ENCODE data around the gene GNA12. TPM values are rescaled to one million over a fixed set of nuclear protein-coding genes. Genes with fewer than 3 reads are reported as not detected.

GNA12 gene
- total RNA-seq, 2 experiments from 2014 or later, result 23.6 to 23.7 TPM

GRCh38 chr7:2851497-2851896 lies 7.4 kb upstream of the GNA12 start:
- no peak overlapping the region for H3K4me3 Mint-ChIP-seq
- H3K27me3 Mint-ChIP-seq, result no peaks in the 10 kb centered on the region
- peak overlapping the region; percentile 66 for H3K27ac Mint-ChIP-seq
- intact Hi-C loops (cut with micrococcal nuclease), result loop anchor here (2.0 kb wide), 1 partner anchor 131 kb away; no protein-coding TSS in a partner anchor
- POLR2A ChIA-PET, result interaction anchor here (1.0 kb wide), 1 partner anchor 12 kb away, joined by 3 read pairs; no protein-coding TSS in a partner anchor
- no peaks in the 10 kb centered on the region for H3K36me3 Mint-ChIP-seq
- H3K4me1 Mint-ChIP-seq (ENCODE audit: low read depth), result peaks cover 9% of the 10 kb centered on the region
- no peaks in the 10 kb centered on the region for H3K9me3 Mint-ChIP-seq
- DNase-seq, result peak; percentile 50
- CTCF ChIA-PET, result interaction anchor here (1.1 kb wide), 1 partner anchor 13 kb away, joined by 3 read pairs; no protein-coding TSS in a partner anchor

DNA sequence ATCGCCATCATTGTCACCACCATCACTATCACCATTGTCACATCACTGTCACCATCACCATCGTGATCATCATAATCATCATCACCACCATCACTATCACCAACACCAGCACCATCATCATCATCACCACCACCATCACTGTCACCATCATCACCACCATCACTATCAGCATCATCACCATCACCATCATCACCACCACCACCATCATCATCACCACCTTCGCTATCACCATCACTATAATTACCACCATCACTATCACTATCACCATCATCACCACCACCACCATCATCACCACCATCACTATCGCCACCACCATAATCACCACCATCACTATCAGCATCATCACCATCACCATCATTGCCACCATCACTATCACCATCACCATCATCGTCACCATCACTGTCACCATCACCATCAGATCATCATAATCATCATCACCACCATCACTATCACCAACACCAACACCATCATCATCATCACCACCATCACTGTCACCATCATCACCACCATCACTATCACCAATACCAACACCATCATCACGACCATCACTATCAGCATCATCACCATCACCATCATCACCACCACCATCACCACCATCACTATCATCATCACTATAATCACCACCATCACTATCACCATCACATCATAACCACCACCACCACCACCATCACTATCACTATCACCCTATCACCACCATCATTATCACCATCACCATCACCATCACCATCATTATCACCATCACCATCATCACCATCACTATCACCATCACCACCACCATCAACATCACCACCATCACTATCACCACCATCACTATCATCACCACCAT lies 6.0 kb upstream of the GNA12 start:
- Mint-ChIP-seq H3K36me3 (no peaks in the 10 kb centered on the region), H3K9me3 (no peaks in the 10 kb centered on the region), H3K4me3 (no peak overlapping the region), H3K27me3 (no peaks in the 10 kb centered on the region), H3K4me1 (ENCODE audit: low read depth) (peaks cover 17% of the 10 kb centered on the region), H3K27ac (no peak overlapping the region)
- intact Hi-C loops (cut with micrococcal nuclease), result loop anchor here (2.0 kb wide), 1 partner anchor 129 kb away; no protein-coding TSS in a partner anchor
- DNase-seq, result no peak
- CTCF ChIA-PET, result interaction anchor here (1.0 kb wide), 1 partner anchor 179 kb away, joined by 4 read pairs; no protein-coding TSS in a partner anchor
- POLR2A ChIA-PET, result no interaction called here

DNA sequence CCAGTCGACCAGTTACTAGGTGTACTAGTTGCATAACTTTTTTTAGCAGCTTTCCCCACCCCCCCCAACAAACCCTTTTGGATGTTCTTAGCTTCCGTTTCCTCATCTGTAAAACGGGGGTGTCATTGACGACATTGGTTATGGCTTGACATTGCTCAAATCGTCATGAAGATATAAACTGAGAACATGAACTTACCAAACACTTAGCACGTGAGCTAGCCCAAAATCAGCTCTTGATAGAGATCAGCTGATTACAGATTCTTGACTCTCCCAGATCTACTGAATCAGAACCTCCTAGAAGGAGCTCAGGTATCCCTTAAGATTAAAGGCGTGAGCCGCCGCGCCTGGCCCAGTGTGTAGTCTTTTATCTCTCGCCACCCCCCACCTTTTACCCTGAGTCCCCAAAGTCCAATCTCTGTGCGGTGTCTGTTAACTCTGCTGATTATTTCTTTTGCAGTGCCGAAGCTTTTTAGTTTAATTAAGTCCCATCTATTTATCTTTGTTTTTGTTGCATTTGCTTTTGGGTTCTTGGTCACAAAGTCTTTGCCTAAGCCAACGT lies 1.0 kb upstream of the GNA12 start:
- ChIA-PET POLR2A (interaction anchor here (0.7 kb wide), 1 partner anchor 9 kb away, joined by 5 read pairs; no protein-coding TSS in a partner anchor), CTCF (interaction anchor here (0.9 to 1.3 kb wide), 2 partner anchors 10 to 20 kb away, joined by 3 to 7 read pairs; no protein-coding TSS in a partner anchor)
- intact Hi-C loops (cut with micrococcal nuclease), result loop anchor here (2.0 kb wide), 2 partner anchors 18 to 86 kb away; no protein-coding TSS in a partner anchor
- no peak for DNase-seq
- no peaks in the 10 kb centered on the region for H3K27me3 Mint-ChIP-seq
- no peak overlapping the region for H3K27ac Mint-ChIP-seq
- peaks cover 38% of the 10 kb centered on the region for H3K4me1 Mint-ChIP-seq (ENCODE audit: low read depth)
- H3K9me3 Mint-ChIP-seq, result no peaks in the 10 kb centered on the region
- H3K36me3 Mint-ChIP-seq, result peaks cover 8% of the 10 kb centered on the region
- H3K4me3 Mint-ChIP-seq, result peak overlapping the region; percentile 70

DNA sequence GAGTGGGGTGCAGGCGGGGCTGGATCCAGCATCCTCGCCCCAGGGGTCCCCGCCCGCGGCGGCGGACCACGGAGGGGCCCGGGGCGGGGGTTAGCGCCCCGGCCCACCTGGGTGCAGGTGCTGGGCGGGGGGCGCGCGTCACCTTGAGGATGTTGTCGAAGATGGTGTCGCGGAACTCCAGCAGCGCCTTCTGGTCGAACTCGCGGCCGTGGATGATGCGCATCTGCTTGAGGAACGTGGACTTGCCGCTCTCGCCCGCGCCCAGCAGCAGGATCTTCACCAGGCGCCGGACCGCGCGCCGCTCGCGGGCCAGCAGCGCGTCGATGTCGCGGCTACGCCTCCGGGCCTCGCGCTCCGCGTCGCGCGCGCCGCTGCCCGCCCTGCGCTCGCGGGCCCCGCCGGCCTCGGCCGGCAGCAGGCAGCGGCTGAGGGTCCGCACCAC lies 376 bp downstream of the GNA12 start:
- DNase-seq, result peak; percentile 44
- H3K27ac Mint-ChIP-seq, result no peak overlapping the region

DNA sequence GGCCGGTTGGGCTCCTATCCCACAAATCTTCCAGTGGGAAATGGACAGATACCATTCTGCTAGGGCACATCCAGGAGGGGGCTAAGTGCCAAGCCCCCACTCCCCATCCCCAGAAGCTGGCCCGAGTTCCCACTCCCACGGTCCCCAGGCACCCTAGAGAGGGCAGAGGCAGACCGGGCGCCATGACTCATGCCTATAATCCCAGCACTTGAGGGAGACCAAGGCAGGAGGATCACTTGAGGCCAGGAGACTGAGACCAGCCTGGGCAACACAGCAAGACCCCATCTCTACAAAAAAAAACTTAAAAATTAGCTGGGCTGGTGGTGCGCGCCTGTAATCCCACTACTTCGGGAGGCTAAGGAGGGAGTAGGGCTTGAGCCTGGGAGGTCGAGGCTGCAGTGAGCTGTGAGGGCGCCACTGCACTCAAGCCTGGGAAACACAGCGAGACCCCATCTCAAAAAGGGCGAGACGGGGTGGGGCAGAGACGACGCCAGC lies 870 bp downstream of the GNA12 start:
- Mint-ChIP-seq H3K36me3 (peaks cover 12% of the 10 kb centered on the region), H3K4me1 (ENCODE audit: low read depth) (peaks cover 50% of the 10 kb centered on the region), H3K27ac (peak overlapping the region; percentile 42), H3K27me3 (no peaks in the 10 kb centered on the region), H3K9me3 (no peaks in the 10 kb centered on the region), H3K4me3 (peak overlapping the region; percentile 74)
- intact Hi-C loops (cut with micrococcal nuclease), result loop anchor here (5.0 kb wide), 2 partner anchors 71 to 286 kb away; partner anchors contain the start of genes BRAT1 and IQCE
- POLR2A ChIA-PET, result no interaction called here
- DNase-seq, result no peak
- CTCF ChIA-PET, result interaction anchor here (1.1 kb wide), 1 partner anchor 122 kb away, joined by 4 read pairs; no protein-coding TSS in a partner anchor

More for the DNA sequence above, 376 bp downstream of the GNA12 start:
- ChIA-PET POLR2A (no interaction called here), CTCF (no interaction called here)
- Mint-ChIP-seq H3K9me3 (no peaks in the 10 kb centered on the region), H3K27me3 (no peaks in the 10 kb centered on the region), H3K4me1 (ENCODE audit: low read depth) (peaks cover 46% of the 10 kb centered on the region), H3K36me3 (peaks cover 11% of the 10 kb centered on the region), H3K4me3 (peak overlapping the region; percentile 74)
- intact Hi-C loops (cut with micrococcal nuclease), result loop anchor here (2.0 to 5.0 kb wide), 4 partner anchors 19 to 286 kb away; partner anchors contain the start of genes BRAT1 and IQCE

- CTCF ChIA-PET, result interaction anchor here (1.1 kb wide), 1 partner anchor 120 kb away, joined by 4 read pairs; no protein-coding TSS in a partner anchor
- intact Hi-C loops (cut with micrococcal nuclease), result loop anchor here (5.0 kb wide), 2 partner anchors 70 to 285 kb away; partner anchors contain the start of genes BRAT1 and IQCE
- POLR2A ChIA-PET, result no interaction called here
- Mint-ChIP-seq H3K27ac (no peak overlapping the region), H3K4me3 (no peak overlapping the region), H3K4me1 (ENCODE audit: low read depth) (peaks cover 62% of the 10 kb centered on the region), H3K36me3 (peaks cover 12% of the 10 kb centered on the region), H3K9me3 (no peaks in the 10 kb centered on the region), H3K27me3 (no peaks in the 10 kb centered on the region)
- no peak for DNase-seq
Measured at GRCh38 chr7:2841907-2842306, 2.2 kb downstream of the GNA12 start.

- CTCF ChIA-PET, result interaction anchor here (1.1 kb wide), 1 partner anchor 131 kb away, joined by 3 read pairs; no protein-coding TSS in a partner anchor
- peaks cover 64% of the 10 kb centered on the region for H3K4me1 Mint-ChIP-seq (ENCODE audit: low read depth)
- no peak for DNase-seq
- no peaks in the 10 kb centered on the region for H3K27me3 Mint-ChIP-seq
- H3K9me3 Mint-ChIP-seq, result no peaks in the 10 kb centered on the region
- no peak overlapping the region for H3K4me3 Mint-ChIP-seq
- intact Hi-C loops (cut with micrococcal nuclease), result loop anchor here (5.0 kb wide), 2 partner anchors 68 to 283 kb away; partner anchors contain the start of genes BRAT1 and IQCE
- no peak overlapping the region for H3K27ac Mint-ChIP-seq
- POLR2A ChIA-PET, result no interaction called here
- H3K36me3 Mint-ChIP-seq, result peaks cover 18% of the 10 kb centered on the region
Measured at GRCh38 chr7:2840458-2840857, 3.6 kb downstream of the GNA12 start.

DNA sequence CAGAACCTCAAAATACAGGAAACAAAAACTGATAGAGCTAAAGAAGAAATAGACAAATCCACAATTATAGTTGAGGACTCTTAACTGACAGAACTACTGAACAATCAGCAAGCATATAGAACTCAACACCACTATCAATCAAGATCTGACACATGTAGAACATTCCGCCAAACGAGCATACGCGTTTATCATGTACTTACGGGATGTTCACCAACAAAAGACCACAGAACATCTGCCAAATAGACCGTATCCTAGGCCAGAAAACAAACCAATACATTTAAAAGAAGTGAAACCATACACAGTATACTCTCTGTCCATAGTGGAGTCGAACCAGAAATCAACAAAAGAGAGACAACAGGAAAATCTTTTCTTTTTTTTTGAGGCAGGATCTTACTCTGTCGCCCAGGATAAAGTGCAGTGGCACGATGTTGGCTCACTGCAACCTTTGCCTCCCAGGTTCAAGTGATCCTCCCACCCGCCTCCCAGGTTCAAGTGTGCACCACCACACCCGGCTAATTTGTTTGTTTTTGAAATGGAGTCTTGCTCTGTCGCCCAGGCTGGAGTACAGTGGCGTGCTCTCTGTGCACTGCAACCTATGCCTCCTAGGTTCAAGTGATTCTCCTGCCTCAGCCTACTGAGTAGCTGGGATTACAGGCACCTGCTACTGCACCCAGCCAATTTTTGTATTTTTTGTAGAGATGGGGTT lies 5.1 kb downstream of the GNA12 start:
- no peak for DNase-seq
- H3K4me1 Mint-ChIP-seq (ENCODE audit: low read depth), result peaks cover 58% of the 10 kb centered on the region

DNA sequence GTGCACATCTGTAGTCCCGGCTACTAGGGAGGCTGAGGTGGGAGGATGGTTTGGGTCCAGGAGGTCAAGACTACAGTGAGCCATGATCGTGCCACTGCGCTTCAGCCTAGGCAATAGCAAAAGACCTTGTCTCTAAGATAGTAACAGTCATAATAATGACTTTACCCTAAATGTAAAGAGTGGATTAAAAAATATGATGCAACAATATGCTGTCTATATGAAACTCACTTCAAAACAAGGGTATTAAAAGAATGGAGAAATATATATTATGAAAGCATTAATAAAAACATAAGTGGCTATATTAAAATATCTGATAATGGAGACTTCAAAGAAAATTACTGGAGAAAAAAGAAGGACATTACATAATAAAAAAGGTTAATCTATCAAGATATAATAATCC lies 5.7 kb downstream of the GNA12 start:
- Mint-ChIP-seq H3K4me1 (ENCODE audit: low read depth) (peaks cover 58% of the 10 kb centered on the region), H3K27ac (no peak overlapping the region), H3K9me3 (no peaks in the 10 kb centered on the region), H3K27me3 (no peaks in the 10 kb centered on the region), H3K36me3 (peaks cover 24% of the 10 kb centered on the region), H3K4me3 (no peak overlapping the region)
- CTCF ChIA-PET, result interaction anchor here (1.7 kb wide), 1 partner anchor 129 kb away, joined by 5 read pairs; no protein-coding TSS in a partner anchor
- POLR2A ChIA-PET, result no interaction called here
- intact Hi-C loops (cut with micrococcal nuclease), result no loop called here
- DNase-seq, result no peak

More for the DNA sequence above, 5.1 kb downstream of the GNA12 start:
- Mint-ChIP-seq H3K36me3 (peaks cover 24% of the 10 kb centered on the region), H3K27ac (no peak overlapping the region), H3K27me3 (no peaks in the 10 kb centered on the region), H3K9me3 (no peaks in the 10 kb centered on the region), H3K4me3 (no peak overlapping the region)
- CTCF ChIA-PET, result interaction anchor here (1.7 kb wide), 1 partner anchor 129 kb away, joined by 5 read pairs; no protein-coding TSS in a partner anchor
- intact Hi-C loops (cut with micrococcal nuclease), result no loop called here
- POLR2A ChIA-PET, result no interaction called here

DNA sequence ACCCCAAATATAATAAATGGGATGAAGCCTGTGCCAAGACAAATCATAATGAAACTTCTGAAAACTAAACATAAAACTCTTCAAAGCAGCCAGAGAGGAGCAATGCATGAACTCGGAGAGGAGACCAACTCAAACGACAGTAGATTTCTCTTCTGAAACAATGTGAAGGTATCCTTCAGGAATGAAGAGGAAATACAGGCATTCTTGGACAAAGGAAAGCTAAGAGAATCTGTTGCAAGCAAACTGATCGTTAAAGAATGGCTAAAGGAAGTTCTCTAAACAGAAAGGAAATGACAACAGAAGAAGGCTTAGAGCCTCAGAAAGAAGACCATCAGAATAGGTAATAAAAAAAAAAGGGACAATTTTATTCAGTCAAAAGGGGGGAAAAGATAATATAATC lies 6.6 kb downstream of the GNA12 start:
- peak overlapping the region; percentile 44 for H3K27ac Mint-ChIP-seq
- H3K4me3 Mint-ChIP-seq, result peak overlapping the region; percentile 33

GRCh38 chr7:2834748-2835441 lies 9.2 kb downstream of the GNA12 start:
- CTCF ChIA-PET, result interaction anchor here (1.4 kb wide), 1 partner anchor 154 kb away, joined by 3 read pairs; no protein-coding TSS in a partner anchor
- Mint-ChIP-seq H3K9me3 (no peaks in the 10 kb centered on the region), H3K4me1 (ENCODE audit: low read depth) (peaks cover 29% of the 10 kb centered on the region), H3K36me3 (peaks cover 18% of the 10 kb centered on the region), H3K4me3 (no peak overlapping the region), H3K27ac (no peak overlapping the region), H3K27me3 (no peaks in the 10 kb centered on the region)
- POLR2A ChIA-PET, result no interaction called here
- intact Hi-C loops (cut with micrococcal nuclease), result no loop called here
- no peak for DNase-seq

More for the DNA sequence above, 6.6 kb downstream of the GNA12 start:
- Mint-ChIP-seq H3K9me3 (no peaks in the 10 kb centered on the region), H3K36me3 (peaks cover 22% of the 10 kb centered on the region), H3K4me1 (ENCODE audit: low read depth) (peaks cover 51% of the 10 kb centered on the region), H3K27me3 (no peaks in the 10 kb centered on the region)
- POLR2A ChIA-PET, result no interaction called here
- DNase-seq, result no peak
- CTCF ChIA-PET, result interaction anchor here (0.7 to 1.7 kb wide), 2 partner anchors 128 to 1996 kb away, joined by 3 to 5 read pairs; no protein-coding TSS in a partner anchor
- intact Hi-C loops (cut with micrococcal nuclease), result no loop called here
